Measurements from ENCODE around the gene ARMC10.
"Not testable (repeated sequence)": the region's sequence is repeated elsewhere in the genome, so short reads cannot be mapped to it uniquely, and the experiment has no call there.

The ARMC10 gene

GRCh38 chr7:103074519-103075336 lies at the start of gene ARMC10, which contains the start of gene FBXL13:
Gene ARMC10 (plus strand): TSS chr7:103075140. CDS start chr7:103075273, 133 bp downstream.
Gene FBXL13 (minus strand): TSS chr7:103074796.
- DNase-seq, result peak; percentile 79

GRCh38 chr7:103025341-103025740 lies 49.6 kb upstream of the ARMC10 start:
- no peak for DNase-seq

- no peak for DNase-seq
Observed at GRCh38 chr7:103031024-103031423, 43.9 kb upstream of the ARMC10 start.

- DNase-seq, result no peak
Observed at GRCh38 chr7:103031781-103032180, 43.2 kb upstream of the ARMC10 start.

- DNase-seq, result not testable (repeated sequence)
Observed at GRCh38 chr7:103034318-103034717, 40.6 kb upstream of the ARMC10 start.

GRCh38 chr7:103037476-103037822 lies 37.5 kb upstream of the ARMC10 start:
- no peak for DNase-seq

GRCh38 chr7:103037823-103038739 lies 36.9 kb upstream of the ARMC10 start:
- not testable (repeated sequence) for DNase-seq

GRCh38 chr7:103041815-103042214 lies 33.1 kb upstream of the ARMC10 start:
- not testable (repeated sequence) for DNase-seq

GRCh38 chr7:103048833-103049232 lies 26.1 kb upstream of the ARMC10 start:
- no peak for DNase-seq

- no peak for DNase-seq
Observed at GRCh38 chr7:103051519-103051918, 23.4 kb upstream of the ARMC10 start.

GRCh38 chr7:103056006-103056405 lies 18.9 kb upstream of the ARMC10 start:
- DNase-seq, result not testable (repeated sequence)

GRCh38 chr7:103058122-103058521 lies 16.8 kb upstream of the ARMC10 start:
- no peak for DNase-seq

GRCh38 chr7:103059471-103059870 lies 15.5 kb upstream of the ARMC10 start:
- no peak for DNase-seq

GRCh38 chr7:103063895-103064294 lies 11.0 kb upstream of the ARMC10 start:
- DNase-seq, result no peak

GRCh38 chr7:103065667-103066066 lies 9.3 kb upstream of the ARMC10 start:
- peak; percentile 44 for DNase-seq

- no peak for DNase-seq
Observed at GRCh38 chr7:103068414-103069403, 6.2 kb upstream of the ARMC10 start.

GRCh38 chr7:103071000-103071399 lies 3.9 kb upstream of the ARMC10 start:
- DNase-seq, result no peak

GRCh38 chr7:103073989-103074518 lies 886 bp upstream of the ARMC10 start:
- DNase-seq, result no peak

GRCh38 chr7:103075337-103075918 lies 488 bp downstream of the ARMC10 start:
- peak; percentile 21 for DNase-seq

GRCh38 chr7:103076764-103077163 lies 1.8 kb downstream of the ARMC10 start:
- DNase-seq, result no peak

- DNase-seq, result no peak
Observed at GRCh38 chr7:103077318-103077717, 2.4 kb downstream of the ARMC10 start.

GRCh38 chr7:103078226-103078625 lies 3.3 kb downstream of the ARMC10 start:
- not testable (repeated sequence) for DNase-seq

Data from NCI-H1694 (cell line).